CD14-positive monocyte (primary cell): Measurements from ENCODE around the gene UQCRH. TPM values are rescaled to one million over a fixed set of nuclear protein-coding genes. Genes with fewer than 3 reads are reported as not detected.

Source experiments
- DNase-seq, 3 donors: peaks; one replicate each; pipeline ENCODE4 v3.0.0-alpha.2; 2011 to 2022
- H2AFZ ChIP-seq: 2 replicates; pipeline ENCODE4 v1.6.0; 2012; ENCODE audit warnings: mild to moderate bottlenecking, low read depth, low read length, inconsistent platforms; ENCODE audit not compliant: insufficient read depth, poor library complexity, severe bottlenecking
- H3K27ac ChIP-seq, 2 donors: 1 replicate in 1 of 2; 2 replicates in 1 of 2; pipeline ENCODE4 v1.5.1; 2012 to 2013; ENCODE audit warnings: low read length in 2 of 2, control low read depth in 1 of 2, inconsistent platforms in 1 of 2, low read depth in 1 of 2, mild to moderate bottlenecking in 1 of 2
- H3K27me3 ChIP-seq, 2 donors: one replicate each; pipeline versions ENCODE4 v1.6.0 to v1.6.1; 2011 to 2013; ENCODE audit warnings: low read length in 2 of 2; ENCODE audit not compliant: control insufficient read depth in 2 of 2, insufficient read depth in 2 of 2
- H3K36me3 ChIP-seq, 2 donors: replicated peaks in 1 of 2; 1 replicate in 1 of 2; 2 replicates in 1 of 2; pipeline versions ENCODE4 v1.5.1 to v1.6.1; 2012 to 2013; ENCODE audit warnings: low read length in 2 of 2, control low read depth in 1 of 2, inconsistent platforms in 1 of 2, mild to moderate bottlenecking in 1 of 2; ENCODE audit not compliant: insufficient read depth in 2 of 2, control insufficient read depth in 1 of 2
- H3K4me1 ChIP-seq, 2 donors: 1 replicate in 1 of 2; 2 replicates in 1 of 2; pipeline versions ENCODE4 v1.5.1 to v1.6.1; 2012 to 2013; ENCODE audit warnings: low read length in 2 of 2, control low read depth in 1 of 2, inconsistent platforms in 1 of 2, mild to moderate bottlenecking in 1 of 2, moderate library complexity in 1 of 2; ENCODE audit not compliant: insufficient read depth in 2 of 2, control insufficient read depth in 1 of 2
- H3K4me2 ChIP-seq: replicated peaks from 2 replicates; pipeline ENCODE3; 2012; ENCODE audit warnings: low read length, moderate library complexity, mild to moderate bottlenecking; ENCODE audit not compliant: poor library complexity, severe bottlenecking; ENCODE audit errors: extremely low read depth
- H3K4me3 ChIP-seq, 3 experiments: fragments of 200-600 bp in 1 of 3; sonication (generic) in 1 of 3; replicated peaks in 1 of 3; 1 replicate in 2 of 3; 2 replicates in 1 of 3; pipeline ENCODE4 v1.5.1; 2011 to 2013; ENCODE audit warnings: low read length in 3 of 3, mild to moderate bottlenecking in 3 of 3, control low read depth in 2 of 3, low read depth in 2 of 3, inconsistent platforms in 1 of 3, moderate library complexity in 1 of 3
- H3K79me2 ChIP-seq: 2 replicates; pipeline ENCODE4 v1.6.0; 2012; ENCODE audit warnings: mild to moderate bottlenecking, control low read depth, inconsistent platforms, low read length, moderate library complexity; ENCODE audit not compliant: insufficient read depth
- H3K9ac ChIP-seq: 2 replicates; pipeline ENCODE4 v1.6.0; 2017; ENCODE audit warnings: low read length, mild to moderate bottlenecking; ENCODE audit not compliant: insufficient read depth, poor library complexity, severe bottlenecking
- H3K9me3 ChIP-seq, 2 donors: replicated peaks in 1 of 2; 1 replicate in 1 of 2; 2 replicates in 1 of 2; pipeline versions ENCODE4 v1.5.1 to v1.6.1; 2012 to 2013; ENCODE audit warnings: low read length in 2 of 2, control low read depth in 1 of 2; ENCODE audit not compliant: control insufficient read depth in 1 of 2, insufficient read depth in 1 of 2
- H4K20me1 ChIP-seq: 2 replicates; pipeline ENCODE4 v1.6.0; 2012; ENCODE audit warnings: mild to moderate bottlenecking, low read length, control low read depth, moderate library complexity; ENCODE audit not compliant: insufficient read depth
- H3K27ac Mint-ChIP-seq, 7 donors: one replicate each; pipeline ENCODE4 v1.8.0; 2020; ENCODE audit warnings: mild to moderate bottlenecking in 7 of 7, mixed read lengths in 7 of 7, moderate library complexity in 6 of 7, inconsistent platforms in 2 of 7
- H3K27me3 Mint-ChIP-seq, 3 donors: one replicate each; pipeline ENCODE4 v1.8.0; 2021 to 2022; ENCODE audit warnings: low read depth in 3 of 3, mild to moderate bottlenecking in 3 of 3, mixed read lengths in 3 of 3, moderate library complexity in 3 of 3, inconsistent platforms in 1 of 3
- H3K36me3 Mint-ChIP-seq, 2 donors: one replicate each; pipeline ENCODE4 v1.8.0; 2020; ENCODE audit warnings: mixed read lengths in 2 of 2, inconsistent platforms in 1 of 2, mild to moderate bottlenecking in 1 of 2
- H3K4me1 Mint-ChIP-seq: one replicate; pipeline ENCODE4 v1.8.0; 2020; ENCODE audit warnings: mild to moderate bottlenecking, mixed read lengths
- H3K4me3 Mint-ChIP-seq, 2 donors: one replicate each; pipeline ENCODE4 v1.8.0; 2020; ENCODE audit warnings: mild to moderate bottlenecking in 2 of 2, mixed read lengths in 2 of 2, moderate library complexity in 1 of 2
- H3K9me3 Mint-ChIP-seq, 7 donors: one replicate each; pipeline ENCODE4 v1.8.0; 2020 to 2022; ENCODE audit warnings: mixed read lengths in 7 of 7, mild to moderate bottlenecking in 6 of 7, moderate library complexity in 6 of 7, inconsistent platforms in 2 of 7
- CTCF ChIP-seq: fragments of 200-600 bp; IDR thresholded peaks from one replicate; pipeline ENCODE4 v1.8.0; 2022; ENCODE audit warnings: antibody characterized with exemption, mild to moderate bottlenecking
- WGBS: methylation state at CpG from one replicate; pipeline ENCODE4 v1.1.5; 2013; ENCODE audit warnings: missing lambda C conversion rate; ENCODE audit not compliant: insufficient coverage; 5-methylcytosine and 5-hydroxymethylcytosine counted together
- intact Hi-C, 2 donors: fragments of 100-400 bp; cut with micrococcal nuclease; formaldehyde crosslinking; loops; one replicate each; pipeline versions ENCODE4 v1.15.0 to v1.15.1; 2023
- polyA plus RNA-seq, 3 donors: library from polyadenylated mRNA; depleted of rRNA in 1 of 3; unstranded in 2 of 3; stranded (reverse) in 1 of 3; fragments of 300-500 nt in 2 of 3; fragments of >200 nt in 1 of 3; fragmentation: Illumina TruSeq in 2 of 3; gene quantifications; 1 replicate in 2 of 3; 2 replicates in 1 of 3; pipeline ENCODE4 v1.2.3, GENCODE V29; 2012 to 2021

UQCRH gene
- polyA plus RNA-seq, 3 donors: 261 to 341 (median 266) TPM

GRCh38 chr1:46303872-46304326, 401 bp downstream of the UQCRH start:
- Histone ChIP-seq H3K36me3 (no peaks in the 10 kb centered on the region), H3K4me3 (peak overlapping the region; percentile 97 to 99 (median 99)), H2AFZ (peak overlapping the region; percentile 95), H3K4me2 (peak overlapping the region; percentile 99), H3K27ac (peak overlapping the region; percentile 88 to 94), H3K4me1 (peaks cover 44 to 59% of the 10 kb centered on the region in 2 donors), H3K9ac (peak overlapping the region; percentile 97), H3K9me3 (no peaks in the 10 kb centered on the region), H3K27me3 (no peaks in the 10 kb centered on the region), H3K79me2 (peaks cover 95% of the 10 kb centered on the region), H4K20me1 (peaks cover 53% of the 10 kb centered on the region)
- DNase-seq: no peak
- peaks cover 56% of the 10 kb centered on the region for H3K4me1 Mint-ChIP-seq
- peaks cover 2 to 19% of the 10 kb centered on the region in 2 donors for H3K36me3 Mint-ChIP-seq
- no peaks in the 10 kb centered on the region for H3K9me3 Mint-ChIP-seq
- no peak for TF ChIP-seq CTCF
- intact Hi-C loops: loop anchor here (1.0 to 5.0 kb wide), 4 partner anchors 37 to 57 kb away; partner anchors contain the start of genes RAD54L (in 2 of the 2) and NSUN4 (in 1 of the 2)
- H3K27me3 Mint-ChIP-seq: peaks cover 0 to 2% (median 0%) of the 10 kb centered on the region in 3 donors
- peak overlapping the region; percentile 94 to 99 (median 95) for H3K27ac Mint-ChIP-seq
- H3K4me3 Mint-ChIP-seq: peak overlapping the region; percentile 97 to 99
- WGBS: 0% methylated on average over 5 of the region's 14 CpGs

GRCh38 chr1:46306159-46306530, 2.6 kb downstream of the UQCRH start:
- H3K27ac Mint-ChIP-seq: peak overlapping the region in 1 of 7 donors; percentile 37
- 100% methylated on average over 4 of the region's 8 CpGs for WGBS
- Histone ChIP-seq H3K27ac (no peak overlapping the region), H3K9me3 (no peaks in the 10 kb centered on the region), H4K20me1 (peaks cover 48% of the 10 kb centered on the region), H3K79me2 (peaks cover 85% of the 10 kb centered on the region), H3K36me3 (peaks cover 12 to 16% of the 10 kb centered on the region in 2 donors), H2AFZ (no peak overlapping the region), H3K4me1 (peaks cover 46 to 64% of the 10 kb centered on the region in 2 donors), H3K27me3 (no peaks in the 10 kb centered on the region), H3K9ac (no peak overlapping the region), H3K4me3 (no peak overlapping the region), H3K4me2 (no peak overlapping the region)
- H3K4me3 Mint-ChIP-seq: no peak overlapping the region
- H3K9me3 Mint-ChIP-seq: peaks cover 0 to 2% (median 0%) of the 10 kb centered on the region in 7 donors
- H3K4me1 Mint-ChIP-seq: peaks cover 56% of the 10 kb centered on the region
- peaks cover 15 to 30% of the 10 kb centered on the region in 2 donors for H3K36me3 Mint-ChIP-seq
- intact Hi-C loops: no loop called here
- TF ChIP-seq CTCF: no peak
- DNase-seq: no peak
- no peaks in the 10 kb centered on the region for H3K27me3 Mint-ChIP-seq
